T-helper 22 cell (primary cell): ENCODE results near the gene RPRD1A.
"Not testable (repeated sequence)": the region's sequence is repeated elsewhere in the genome, so short reads cannot be mapped to it uniquely, and the experiment has no call there.

Experiments used
- DNase-seq: peaks from one replicate; pipeline ENCODE4 v3.0.0-alpha.2; 2020; ENCODE audit warnings: low read depth

Gene RPRD1A

GRCh38 chr18:36031407-36031806 lies 36.0 kb downstream of the RPRD1A start:
- no peak for DNase-seq

- DNase-seq, result no peak
Measured at GRCh38 chr18:36028859-36029258, 38.5 kb downstream of the RPRD1A start.

GRCh38 chr18:36025025-36025424 lies 42.3 kb downstream of the RPRD1A start:
- no peak for DNase-seq

- not testable (repeated sequence) for DNase-seq
Measured at GRCh38 chr18:36024241-36024640, 43.1 kb downstream of the RPRD1A start.

GRCh38 chr18:36023336-36023735 lies 44.0 kb downstream of the RPRD1A start:
- DNase-seq, result no peak

- no peak for DNase-seq
Measured at GRCh38 chr18:36020174-36020711, 47.1 kb downstream of the RPRD1A start.

- DNase-seq, result no peak
Measured at GRCh38 chr18:36017232-36017631, 50.1 kb downstream of the RPRD1A start.

- no peak for DNase-seq
Measured at GRCh38 chr18:36015629-36016028, 51.7 kb downstream of the RPRD1A start.

- no peak for DNase-seq
Measured at GRCh38 chr18:36012891-36013290, 54.5 kb downstream of the RPRD1A start.

- no peak for DNase-seq
Measured at GRCh38 chr18:36009214-36009613, 58.1 kb downstream of the RPRD1A start.

GRCh38 chr18:36006997-36007396 lies 60.4 kb downstream of the RPRD1A start:
- DNase-seq, result no peak

- no peak for DNase-seq
Measured at GRCh38 chr18:35999925-36000324, 67.4 kb downstream of the RPRD1A start.

- DNase-seq, result no peak
Measured at GRCh38 chr18:35998967-35999366, 68.4 kb downstream of the RPRD1A start.

GRCh38 chr18:35993013-35993412 lies 74.3 kb downstream of the RPRD1A start:
- DNase-seq, result no peak

GRCh38 chr18:35991696-35992095 lies 75.7 kb downstream of the RPRD1A start:
- no peak for DNase-seq

GRCh38 chr18:35983818-35984217 lies 83.5 kb downstream of the RPRD1A start:
- DNase-seq, result no peak

- DNase-seq, result no peak
Measured at GRCh38 chr18:35983147-35983546, 84.2 kb downstream of the RPRD1A start.

GRCh38 chr18:35982409-35983114 lies 84.8 kb downstream of the RPRD1A start:
- DNase-seq, result no peak

GRCh38 chr18:35979112-35979511 lies 88.2 kb downstream of the RPRD1A start:
- no peak for DNase-seq

GRCh38 chr18:35974181-35974580 lies 93.2 kb downstream of the RPRD1A start:
- no peak for DNase-seq

GRCh38 chr18:35973650-35974049 lies 93.7 kb downstream of the RPRD1A start:
- no peak for DNase-seq

GRCh38 chr18:35972197-35973000 lies 95.0 kb downstream of the RPRD1A start, which contains the start of gene RMP24:
Gene RMP24, plus strand, starts transcription at chr18:35972679.
- peak; percentile 90 for DNase-seq

GRCh38 chr18:35971661-35972196 lies 95.6 kb downstream of the RPRD1A start:
- DNase-seq, result no peak
